GM10248 (cell line): ENCODE results near the gene SERPINA3.

Source experiments
- CTCF ChIA-PET: fragments of 300-600 bp; sonication (Branson Sonifier 250); formaldehyde crosslinking; extraction: SDS; loops from one replicate; lab custom pipeline; 2021; ENCODE audit warnings: antibody characterized with exemption; lab: Yijun Ruan, JAX
- POLR2A ChIA-PET: fragments of 350-650 bp; sonication (Branson Sonifier 250); formaldehyde crosslinking; extraction: SDS; loops from one replicate; lab custom pipeline; 2020; ENCODE audit warnings: antibody characterized with exemption; lab: Yijun Ruan, JAX
- DNase-seq: peaks from one replicate; pipeline ENCODE4 v3.0.0; 2012; ENCODE audit errors: extremely low spot score
- TF ChIP-seq, protein P1 (sequence below): IDR thresholded peaks from 2 replicates; pipeline ENCODE4 v1.5.1; 2012; ENCODE audit warnings: mild to moderate bottlenecking, low read depth; ENCODE audit errors: extremely low read depth, missing control alignments, control extremely low read depth

The SERPINA3 gene

DNA sequence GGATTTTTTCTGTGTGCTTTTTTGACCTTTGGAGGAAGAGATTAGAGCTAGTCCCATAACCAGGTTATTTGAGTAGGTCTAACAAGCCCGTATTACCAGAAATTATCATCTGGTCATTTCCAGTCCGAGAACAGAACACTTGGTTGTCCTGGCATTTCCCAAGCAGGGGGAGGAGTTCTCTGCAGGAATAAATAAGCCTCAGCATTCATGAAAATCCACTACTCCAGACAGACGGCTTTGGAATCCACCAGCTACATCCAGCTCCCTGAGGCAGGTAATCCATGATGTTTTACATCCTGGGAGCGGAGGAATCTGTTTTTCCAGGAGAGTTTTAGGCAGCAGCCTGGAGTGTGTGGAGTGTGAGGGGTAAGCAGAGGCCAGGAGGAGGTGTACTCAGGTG lies at the start of gene SERPINA3:
SERPINA3 (plus strand) TSS at position 218 of the 400 bp plus-strand sequence. CDS start 2,051 bp downstream, outside the sequence.
- DNase-seq: no peak
- TF ChIP-seq, protein P1, sequence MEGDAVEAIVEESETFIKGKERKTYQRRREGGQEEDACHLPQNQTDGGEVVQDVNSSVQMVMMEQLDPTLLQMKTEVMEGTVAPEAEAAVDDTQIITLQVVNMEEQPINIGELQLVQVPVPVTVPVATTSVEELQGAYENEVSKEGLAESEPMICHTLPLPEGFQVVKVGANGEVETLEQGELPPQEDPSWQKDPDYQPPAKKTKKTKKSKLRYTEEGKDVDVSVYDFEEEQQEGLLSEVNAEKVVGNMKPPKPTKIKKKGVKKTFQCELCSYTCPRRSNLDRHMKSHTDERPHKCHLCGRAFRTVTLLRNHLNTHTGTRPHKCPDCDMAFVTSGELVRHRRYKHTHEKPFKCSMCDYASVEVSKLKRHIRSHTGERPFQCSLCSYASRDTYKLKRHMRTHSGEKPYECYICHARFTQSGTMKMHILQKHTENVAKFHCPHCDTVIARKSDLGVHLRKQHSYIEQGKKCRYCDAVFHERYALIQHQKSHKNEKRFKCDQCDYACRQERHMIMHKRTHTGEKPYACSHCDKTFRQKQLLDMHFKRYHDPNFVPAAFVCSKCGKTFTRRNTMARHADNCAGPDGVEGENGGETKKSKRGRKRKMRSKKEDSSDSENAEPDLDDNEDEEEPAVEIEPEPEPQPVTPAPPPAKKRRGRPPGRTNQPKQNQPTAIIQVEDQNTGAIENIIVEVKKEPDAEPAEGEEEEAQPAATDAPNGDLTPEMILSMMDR: no peak
- POLR2A ChIA-PET: no interaction called here
- CTCF ChIA-PET: no interaction called here

DNA sequence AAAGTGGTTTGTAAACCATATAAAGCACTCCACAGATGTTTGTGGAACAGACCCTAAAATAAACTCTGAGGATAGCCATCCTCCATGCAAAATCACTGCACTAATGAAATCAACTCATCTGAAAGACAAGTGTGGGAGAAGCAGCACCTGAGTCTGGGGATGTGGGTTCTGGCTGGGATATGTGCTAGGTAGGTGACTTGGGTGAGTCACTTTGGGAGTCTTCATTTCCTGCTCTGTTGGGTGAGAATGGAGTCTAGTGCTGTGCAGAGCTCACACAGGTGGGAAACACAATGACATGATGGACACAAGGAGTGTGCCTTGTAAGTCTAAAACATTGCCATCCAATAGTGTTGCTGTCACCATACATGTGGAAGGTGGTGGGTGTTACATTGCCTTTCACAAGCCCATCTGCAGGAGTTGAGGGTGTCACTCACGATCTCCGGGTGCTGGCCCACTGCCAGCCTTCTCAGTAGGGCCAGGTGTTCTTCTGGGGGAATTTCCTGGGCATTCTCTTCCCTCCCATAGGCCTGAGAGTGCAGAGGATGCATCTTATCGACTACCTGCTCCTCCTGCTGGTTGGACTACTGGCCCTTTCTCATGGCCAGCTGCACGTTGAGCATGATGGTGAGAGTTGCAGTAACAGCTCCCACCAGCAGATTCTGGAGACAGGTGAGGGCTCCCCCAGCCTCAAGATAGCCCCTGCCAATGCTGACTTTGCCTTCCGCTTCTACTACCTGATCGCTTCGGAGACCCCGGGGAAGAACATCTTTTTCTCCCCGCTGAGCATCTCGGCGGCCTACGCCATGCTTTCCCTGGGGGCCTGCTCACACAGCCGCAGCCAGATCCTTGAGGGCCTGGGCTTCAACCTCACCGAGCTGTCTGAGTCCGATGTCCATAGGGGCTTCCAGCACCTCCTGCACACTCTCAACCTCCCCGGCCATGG lies 49.0 kb upstream of the SERPINA3 start:
- CTCF ChIA-PET: interaction anchor here (1.0 to 4.3 kb wide), 5 partner anchors 13 to 129 kb away, joined by 3 to 28 read pairs (median 4); no protein-coding TSS in a partner anchor
- DNase-seq: no peak
- POLR2A ChIA-PET: no interaction called here
- TF ChIP-seq, protein P1: no peak

DNA sequence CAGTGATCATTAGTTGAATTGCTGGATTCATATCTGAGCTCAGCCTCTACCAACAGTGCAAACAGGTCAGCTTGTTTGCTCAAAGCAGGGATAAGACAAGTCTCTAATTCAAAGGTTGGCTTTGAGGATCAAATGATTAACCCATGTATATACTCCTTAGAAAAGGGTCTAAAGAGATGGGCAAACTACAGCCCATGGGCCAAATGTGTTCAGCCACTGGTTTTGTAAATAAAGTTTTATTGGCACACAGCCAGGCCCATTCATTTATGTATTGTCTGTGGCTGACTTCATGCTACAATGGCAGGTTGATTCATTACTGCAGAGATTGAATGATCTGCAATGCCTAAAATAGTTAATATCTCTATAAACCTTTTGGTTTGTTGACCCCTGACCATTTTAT lies 47.8 kb upstream of the SERPINA3 start:
- ChIA-PET CTCF (interaction anchor here (0.9 to 1.7 kb wide), 5 partner anchors 14 to 78 kb away, joined by 3 to 5 read pairs (median 3); no protein-coding TSS in a partner anchor), POLR2A (no interaction called here)
- TF ChIP-seq, protein P1: no peak
- no peak for DNase-seq

DNA sequence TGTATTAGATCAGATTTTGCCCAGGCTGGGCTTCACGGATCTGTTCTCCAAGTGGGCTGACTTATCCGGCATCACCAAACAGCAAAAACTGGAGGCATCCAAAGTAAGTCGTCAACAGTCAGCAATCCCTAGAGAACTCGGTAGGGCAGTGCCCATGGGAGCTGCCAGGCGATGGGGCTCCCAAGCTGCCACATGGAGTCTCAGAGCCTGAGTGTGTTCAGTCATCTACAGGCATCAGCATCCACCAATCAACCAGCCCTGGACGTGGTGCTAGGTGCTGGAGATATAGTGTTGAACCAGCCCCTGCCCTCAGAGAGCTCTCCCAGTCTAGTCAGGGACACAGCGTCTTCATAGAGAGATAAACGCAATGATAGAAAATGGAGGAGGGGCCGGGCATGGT lies 44.0 kb upstream of the SERPINA3 start:
- no peak for DNase-seq
- TF ChIP-seq, protein P1: no peak
- ChIA-PET CTCF (interaction anchor here (1.4 to 2.4 kb wide), 2 partner anchors 8 to 19 kb away, joined by 3 to 7 read pairs; no protein-coding TSS in a partner anchor), POLR2A (no interaction called here)

DNA sequence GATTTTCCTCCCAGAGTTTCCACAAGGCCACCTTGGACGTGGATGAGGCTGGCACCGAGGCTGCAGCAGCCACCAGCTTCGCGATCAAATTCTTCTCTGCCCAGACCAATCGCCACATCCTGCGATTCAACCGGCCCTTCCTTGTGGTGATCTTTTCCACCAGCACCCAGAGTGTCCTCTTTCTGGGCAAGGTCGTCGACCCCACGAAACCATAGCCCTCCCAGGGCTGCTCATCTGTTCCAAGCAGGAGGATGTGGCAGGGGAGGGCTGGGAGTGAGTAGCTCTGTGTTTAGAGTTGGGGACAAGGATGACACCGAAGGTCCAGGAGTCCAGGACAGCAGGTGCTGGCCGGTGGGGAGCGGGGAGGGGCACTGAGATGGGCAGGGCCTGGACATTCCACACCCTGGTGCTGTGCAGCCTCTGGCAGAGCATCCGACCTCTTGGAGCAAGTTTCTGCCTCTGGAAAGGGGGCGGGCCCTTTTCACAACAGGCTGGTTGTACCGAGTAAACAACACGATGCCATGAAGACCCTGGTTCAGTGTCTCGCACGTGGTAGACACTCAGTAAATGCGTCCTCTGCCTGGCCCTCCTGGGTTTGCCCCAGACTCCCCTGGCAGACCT lies 42.7 kb upstream of the SERPINA3 start:
- CTCF ChIA-PET: interaction anchor here (0.8 to 2.4 kb wide), 2 partner anchors 15 to 20 kb away, joined by 3 to 7 read pairs; no protein-coding TSS in a partner anchor
- DNase-seq: no peak
- TF ChIP-seq, protein P1: no peak
- POLR2A ChIA-PET: no interaction called here

DNA sequence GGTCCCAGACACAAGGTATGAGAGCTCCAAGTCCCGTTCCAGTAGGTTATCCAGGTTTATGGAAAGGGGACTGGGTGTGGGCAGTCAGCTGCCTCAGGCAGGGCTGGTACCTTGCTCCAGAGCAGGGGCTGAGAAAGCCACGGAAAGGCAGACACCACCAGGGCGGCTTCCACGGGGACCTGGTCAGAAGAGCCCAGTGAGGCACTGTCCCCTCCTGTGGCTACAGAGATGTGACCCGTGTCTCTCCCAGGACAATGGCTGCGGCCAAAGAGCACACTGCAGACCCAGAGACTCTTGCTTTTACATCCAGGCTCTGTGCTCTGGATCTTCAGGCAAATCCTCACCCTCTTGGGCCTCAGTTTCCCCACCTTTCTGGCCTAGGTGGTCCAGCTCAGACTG lies 42.2 kb upstream of the SERPINA3 start:
- ChIA-PET POLR2A (no interaction called here), CTCF (interaction anchor here (1.9 kb wide), 1 partner anchor 21 kb away, joined by 6 read pairs; no protein-coding TSS in a partner anchor)
- TF ChIP-seq, protein P1: no peak
- no peak for DNase-seq
